GM19023 (cell line): ENCODE data around the gene NEO1.

Source experiments
- ATAC-seq: cut with Tn5 transposase; IDR thresholded peaks from one replicate; pipeline ENCODE4 v1.9.1; 2021; ENCODE audit warnings: mild to moderate bottlenecking, moderate library complexity; ENCODE audit not compliant: unreplicated experiment

The NEO1 gene

GRCh38 chr15:73028031-73028430, 24.2 kb upstream of the NEO1 start:
- ATAC-seq = no peak

- ATAC-seq = no peak
Measured at GRCh38 chr15:73028831-73029451, 23.3 kb upstream of the NEO1 start.

GRCh38 chr15:73030122-73030679, 22.1 kb upstream of the NEO1 start:
- ATAC-seq = no peak

- ATAC-seq = no peak
Measured at GRCh38 chr15:73031648-73032047, 20.6 kb upstream of the NEO1 start.

- no peak for ATAC-seq
Measured at GRCh38 chr15:73033611-73034010, 18.7 kb upstream of the NEO1 start.

- ATAC-seq = no peak
Measured at GRCh38 chr15:73034221-73034620, 18.0 kb upstream of the NEO1 start.

GRCh38 chr15:73035221-73035620, 17.0 kb upstream of the NEO1 start:
- no peak for ATAC-seq

GRCh38 chr15:73038220-73038619, 14.0 kb upstream of the NEO1 start:
- no peak for ATAC-seq

- ATAC-seq = no peak
Measured at GRCh38 chr15:73046073-73046472, 6.2 kb upstream of the NEO1 start.

GRCh38 chr15:73047882-73048281, 4.4 kb upstream of the NEO1 start:
- ATAC-seq = no peak

- no peak for ATAC-seq
Measured at GRCh38 chr15:73048624-73049295, 3.5 kb upstream of the NEO1 start.

GRCh38 chr15:73049564-73050215, 2.6 kb upstream of the NEO1 start:
- no peak for ATAC-seq

GRCh38 chr15:73050561-73051295, 1.5 kb upstream of the NEO1 start:
- ATAC-seq = no peak

GRCh38 chr15:73051391-73051806, 864 bp upstream of the NEO1 start:
- ATAC-seq = peak; percentile 15

- peak; percentile 39 for ATAC-seq
Measured at GRCh38 chr15:73052653-73053397, 562 bp downstream of the NEO1 start.

- no peak for ATAC-seq
Measured at GRCh38 chr15:73053398-73053723, 1.1 kb downstream of the NEO1 start.

GRCh38 chr15:73054417-73054953, 2.2 kb downstream of the NEO1 start:
- no peak for ATAC-seq

GRCh38 chr15:73056460-73056859, 4.2 kb downstream of the NEO1 start:
- no peak for ATAC-seq

GRCh38 chr15:73058437-73058836, 6.2 kb downstream of the NEO1 start:
- ATAC-seq = no peak

- no peak for ATAC-seq
Measured at GRCh38 chr15:73065114-73065513, 12.9 kb downstream of the NEO1 start.
